GM12875 (cell line): ENCODE results near the gene IKZF2.

ENCODE experiments used
- H3K4me3 ChIP-seq: one replicate; pipeline ENCODE4 v1.5.1; 2011; ENCODE audit warnings: low read depth, low read length, control low read depth
- TF ChIP-seq, protein P1 (sequence below): IDR thresholded peaks from 2 replicates; pipeline ENCODE4 v1.5.1; 2011; ENCODE audit warnings: low read depth, mild to moderate bottlenecking, control low read depth, inconsistent platforms, low read length, moderate library complexity, borderline replicate concordance; ENCODE audit not compliant: insufficient read depth

Gene IKZF2

DNA sequence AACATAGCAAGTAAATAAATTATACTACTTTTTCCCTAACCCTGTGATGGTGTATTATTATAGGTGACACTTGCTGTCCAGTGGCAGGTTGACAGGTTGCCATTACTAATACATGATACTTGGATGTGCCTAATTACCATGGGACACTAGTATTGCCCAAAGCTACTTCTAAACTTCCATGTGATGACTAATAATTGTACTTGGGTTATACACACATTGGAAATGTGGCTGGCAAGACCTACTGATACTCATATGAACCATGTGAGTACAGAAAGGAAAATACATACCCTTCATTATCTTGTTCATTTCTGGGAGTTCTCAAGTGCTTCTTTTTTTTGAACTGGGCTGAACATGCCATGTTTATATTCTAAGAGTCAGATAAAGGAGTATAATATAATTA lies 156.4 kb downstream of the IKZF2 start:
- TF ChIP-seq, protein P1, sequence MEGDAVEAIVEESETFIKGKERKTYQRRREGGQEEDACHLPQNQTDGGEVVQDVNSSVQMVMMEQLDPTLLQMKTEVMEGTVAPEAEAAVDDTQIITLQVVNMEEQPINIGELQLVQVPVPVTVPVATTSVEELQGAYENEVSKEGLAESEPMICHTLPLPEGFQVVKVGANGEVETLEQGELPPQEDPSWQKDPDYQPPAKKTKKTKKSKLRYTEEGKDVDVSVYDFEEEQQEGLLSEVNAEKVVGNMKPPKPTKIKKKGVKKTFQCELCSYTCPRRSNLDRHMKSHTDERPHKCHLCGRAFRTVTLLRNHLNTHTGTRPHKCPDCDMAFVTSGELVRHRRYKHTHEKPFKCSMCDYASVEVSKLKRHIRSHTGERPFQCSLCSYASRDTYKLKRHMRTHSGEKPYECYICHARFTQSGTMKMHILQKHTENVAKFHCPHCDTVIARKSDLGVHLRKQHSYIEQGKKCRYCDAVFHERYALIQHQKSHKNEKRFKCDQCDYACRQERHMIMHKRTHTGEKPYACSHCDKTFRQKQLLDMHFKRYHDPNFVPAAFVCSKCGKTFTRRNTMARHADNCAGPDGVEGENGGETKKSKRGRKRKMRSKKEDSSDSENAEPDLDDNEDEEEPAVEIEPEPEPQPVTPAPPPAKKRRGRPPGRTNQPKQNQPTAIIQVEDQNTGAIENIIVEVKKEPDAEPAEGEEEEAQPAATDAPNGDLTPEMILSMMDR: no peak
- H3K4me3 ChIP-seq: no peak overlapping the region

DNA sequence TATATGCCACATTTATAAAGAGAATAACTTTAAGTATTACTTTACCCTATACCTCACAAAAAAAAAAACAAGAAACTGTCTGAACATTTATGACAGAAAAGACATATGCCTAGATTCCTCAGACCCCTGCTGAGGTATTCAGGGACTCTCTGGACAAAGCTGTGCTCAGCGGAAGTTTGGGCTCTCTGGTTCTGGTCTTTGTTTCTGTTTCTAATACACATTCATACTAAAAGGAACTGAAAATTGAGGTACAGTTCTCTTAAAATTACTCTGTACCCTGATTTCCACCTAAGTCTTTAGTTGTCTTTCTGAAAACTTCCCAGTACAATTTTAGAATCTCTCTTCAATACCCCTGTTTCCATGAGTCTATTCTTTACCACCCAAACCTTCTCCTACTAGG lies 160.3 kb downstream of the IKZF2 start:
- TF ChIP-seq, protein P1: no peak
- H3K4me3 ChIP-seq: no peak overlapping the region

DNA sequence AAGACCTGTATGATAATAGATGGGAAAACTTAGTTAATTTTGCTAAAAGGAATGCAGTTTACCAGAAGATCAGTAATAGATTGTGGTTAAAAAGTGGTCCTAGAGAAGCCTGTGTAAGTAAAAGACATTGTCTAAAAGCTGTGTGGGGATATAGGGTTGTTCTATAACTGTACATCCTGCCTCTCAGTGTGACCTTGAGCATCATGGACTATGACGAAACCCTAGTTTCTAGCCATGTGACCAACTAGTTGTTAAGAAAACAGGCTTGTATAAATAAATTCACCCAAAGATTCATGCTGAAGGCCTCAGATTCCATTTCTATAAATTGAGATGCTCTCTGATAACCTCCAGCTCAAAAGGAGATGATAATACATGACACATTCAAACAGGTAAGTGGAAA lies 160.7 kb downstream of the IKZF2 start:
- TF ChIP-seq, protein P1: no peak
- no peak overlapping the region for H3K4me3 ChIP-seq

DNA sequence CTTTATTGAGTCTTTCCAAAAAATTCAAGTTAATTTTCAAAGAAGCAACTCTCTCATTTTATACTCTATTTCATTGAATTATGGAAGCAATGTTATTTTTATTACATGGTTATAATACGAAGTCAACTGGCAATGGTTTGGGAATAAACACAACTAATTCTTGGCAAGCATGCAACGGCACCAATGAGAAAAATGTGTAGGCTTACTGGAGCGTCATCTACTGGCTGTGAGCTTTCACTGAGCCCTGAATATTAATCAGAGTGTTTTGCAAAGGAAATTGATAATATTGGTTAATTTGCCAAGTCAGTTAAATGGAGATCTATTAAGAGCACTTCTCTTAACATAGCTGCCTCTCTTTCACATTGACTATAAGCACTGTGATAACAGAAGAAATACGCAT lies 163.9 kb downstream of the IKZF2 start:
- H3K4me3 ChIP-seq: no peak overlapping the region
- TF ChIP-seq, protein P1: no peak

DNA sequence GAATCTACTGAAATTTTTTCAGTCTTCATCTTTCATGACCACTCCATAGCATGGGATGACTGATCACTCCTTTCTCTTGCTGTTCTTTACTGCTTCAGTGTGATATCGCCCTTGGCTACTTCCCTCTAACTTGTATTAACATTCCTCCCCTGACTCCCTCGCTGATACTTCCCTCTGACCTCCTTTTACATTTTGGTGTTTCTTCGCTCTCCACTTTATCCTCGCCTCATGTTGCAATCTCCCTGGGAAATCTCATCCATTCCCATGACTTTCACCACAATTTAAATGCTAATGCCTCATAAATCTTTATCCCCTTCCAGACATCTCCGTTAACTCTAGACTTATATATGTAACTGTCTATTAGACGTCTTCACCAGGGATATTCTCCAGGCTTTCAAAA lies 167.3 kb downstream of the IKZF2 start:
- TF ChIP-seq, protein P1: no peak
- no peak overlapping the region for H3K4me3 ChIP-seq

DNA sequence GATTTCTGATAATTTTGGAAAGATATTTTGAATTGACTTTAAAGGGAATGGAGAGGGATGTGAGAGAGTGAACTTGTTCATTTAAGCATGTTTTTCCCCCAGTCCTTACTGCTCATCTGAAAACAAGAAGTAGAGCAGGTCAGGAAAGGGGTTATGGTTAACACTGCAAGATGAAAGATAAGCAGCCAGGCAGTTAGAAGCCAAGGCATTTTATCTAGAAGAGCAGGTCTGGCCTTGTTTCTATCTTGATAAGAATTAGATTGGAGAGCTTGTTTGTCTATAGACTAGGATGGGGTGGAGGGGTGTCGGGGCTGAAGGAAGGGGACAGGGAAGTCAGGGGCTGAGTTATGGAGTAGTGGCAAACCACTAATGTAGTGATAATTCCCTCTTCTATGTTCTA lies 171.6 kb downstream of the IKZF2 start:
- TF ChIP-seq, protein P1: no peak
- H3K4me3 ChIP-seq: no peak overlapping the region

DNA sequence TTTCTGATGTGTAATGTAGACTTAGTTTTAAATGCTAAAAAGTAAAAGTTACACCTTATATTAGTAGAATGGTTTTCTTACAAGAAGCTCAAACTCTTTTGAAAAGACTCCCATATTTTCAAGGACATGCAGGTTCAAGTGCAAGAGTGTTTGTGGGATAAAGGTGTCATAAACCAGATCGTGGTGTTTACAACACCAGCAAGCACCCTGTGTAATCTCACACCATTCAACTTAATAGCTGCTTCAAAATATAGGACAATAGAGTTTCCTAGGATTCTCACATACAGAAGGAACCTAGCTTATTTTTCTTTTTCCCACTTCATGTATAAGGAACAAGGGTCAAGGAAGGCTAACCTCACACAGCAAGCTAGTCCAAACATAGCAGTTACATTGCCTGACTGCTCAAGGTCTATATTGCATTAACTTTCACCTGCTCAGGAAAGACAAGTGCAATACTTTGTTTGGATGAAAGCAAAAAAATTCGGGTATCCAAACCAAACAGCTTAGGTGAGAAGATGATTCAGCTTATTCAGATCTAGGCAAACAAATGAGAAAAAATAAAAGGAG lies 172.3 kb downstream of the IKZF2 start:
- TF ChIP-seq, protein P1: no peak
- no peak overlapping the region for H3K4me3 ChIP-seq
